GM19455 (cell line): ENCODE data around the gene INO80E.
"Not testable (repeated sequence)": the region's sequence is repeated elsewhere in the genome, so short reads cannot be mapped to it uniquely, and the experiment has no call there.

Experiments
- ATAC-seq: cut with Tn5 transposase; IDR thresholded peaks from one replicate; pipeline ENCODE4 v1.9.1; 2021; ENCODE audit not compliant: unreplicated experiment

The INO80E gene

GRCh38 chr16:30009085-30009862 is 13.2 kb downstream of the INO80E start:
- no peak for ATAC-seq

GRCh38 chr16:30009990-30010843 is 14.2 kb downstream of the INO80E start:
- ATAC-seq = no peak

- no peak for ATAC-seq
These were observed 15.0 kb downstream of the INO80E start, which contains the start of gene DOC2A for GRCh38 chr16:30010844-30011713. DOC2A (minus strand) TSS chr16:30011027; CDS start chr16:30010222, 805 bp downstream.

GRCh38 chr16:30011714-30012504 is 15.9 kb downstream of the INO80E start:
- ATAC-seq = no peak

- ATAC-seq = not testable (repeated sequence)
These were observed 16.6 kb downstream of the INO80E start for GRCh38 chr16:30012598-30012997.

- not testable (repeated sequence) for ATAC-seq
These were observed 19.4 kb downstream of the INO80E start for GRCh38 chr16:30015450-30015849.

GRCh38 chr16:30016555-30017276 is 20.7 kb downstream of the INO80E start:
- no peak for ATAC-seq

- ATAC-seq = no peak
These were observed 21.2 kb downstream of the INO80E start for GRCh38 chr16:30017277-30017656.

- ATAC-seq = not testable (repeated sequence)
These were observed 21.9 kb downstream of the INO80E start for GRCh38 chr16:30017937-30018336.

GRCh38 chr16:30018731-30019158 is 22.7 kb downstream of the INO80E start:
- no peak for ATAC-seq

- ATAC-seq = no peak
These were observed 26.8 kb downstream of the INO80E start, which contains the start of gene C16orf92 for GRCh38 chr16:30022887-30023286. C16orf92 (plus strand) TSS chr16:30023198; CDS start chr16:30023341, 143 bp downstream.

GRCh38 chr16:30023586-30023985 is 27.5 kb downstream of the INO80E start:
- no peak for ATAC-seq

- ATAC-seq = no peak
These were observed 28.4 kb downstream of the INO80E start for GRCh38 chr16:30024451-30024850.

GRCh38 chr16:30025156-30025555 is 29.1 kb downstream of the INO80E start:
- ATAC-seq = no peak

- ATAC-seq = no peak
These were observed 29.5 kb downstream of the INO80E start for GRCh38 chr16:30025574-30025973.

- ATAC-seq = no peak
These were observed 30.4 kb downstream of the INO80E start for GRCh38 chr16:30026449-30026848.

GRCh38 chr16:30027588-30028437 is 31.8 kb downstream of the INO80E start:
- no peak for ATAC-seq

GRCh38 chr16:30028438-30029076 is 32.5 kb downstream of the INO80E start:
- ATAC-seq = no peak
